Effector memory CD4-positive, alpha-beta T cell (primary cell): ENCODE results near the gene FAT1.
"Not testable (repeated sequence)": the region's sequence is repeated elsewhere in the genome, so short reads cannot be mapped to it uniquely, and the experiment has no call there.

Experiments
- DNase-seq, 3 donors: peaks; one replicate each; pipeline ENCODE4 v3.0.0-alpha.2; 2020
- H3K27ac ChIP-seq: 2 replicates; pipeline ENCODE4 v1.7.0; 2013; ENCODE audit warnings: mild to moderate bottlenecking, low read length, moderate library complexity; ENCODE audit not compliant: insufficient read depth, poor library complexity, severe bottlenecking
- H3K27me3 ChIP-seq: replicated peaks from 2 replicates; pipeline ENCODE4 v1.7.0; 2013; ENCODE audit warnings: mild to moderate bottlenecking, low read length; ENCODE audit not compliant: insufficient read depth, control insufficient read depth, poor library complexity, severe bottlenecking
- H3K36me3 ChIP-seq: 2 replicates; pipeline ENCODE4 v1.7.0; 2013; ENCODE audit warnings: mild to moderate bottlenecking, low read length, moderate library complexity; ENCODE audit not compliant: control insufficient read depth, insufficient read depth
- H3K4me1 ChIP-seq: 2 replicates; pipeline ENCODE4 v1.7.0; 2013; ENCODE audit warnings: low read length, mild to moderate bottlenecking; ENCODE audit not compliant: control insufficient read depth, insufficient read depth, poor library complexity, severe bottlenecking
- H3K4me3 ChIP-seq: 2 replicates; pipeline ENCODE4 v1.7.0; 2013; ENCODE audit warnings: low read length, low read depth, mild to moderate bottlenecking; ENCODE audit not compliant: insufficient read depth, poor library complexity, severe bottlenecking
- H3K9me3 ChIP-seq: 2 replicates; pipeline ENCODE4 v1.7.0; 2013; ENCODE audit warnings: mild to moderate bottlenecking, low read length, moderate library complexity; ENCODE audit not compliant: control insufficient read depth

Gene FAT1

DNA sequence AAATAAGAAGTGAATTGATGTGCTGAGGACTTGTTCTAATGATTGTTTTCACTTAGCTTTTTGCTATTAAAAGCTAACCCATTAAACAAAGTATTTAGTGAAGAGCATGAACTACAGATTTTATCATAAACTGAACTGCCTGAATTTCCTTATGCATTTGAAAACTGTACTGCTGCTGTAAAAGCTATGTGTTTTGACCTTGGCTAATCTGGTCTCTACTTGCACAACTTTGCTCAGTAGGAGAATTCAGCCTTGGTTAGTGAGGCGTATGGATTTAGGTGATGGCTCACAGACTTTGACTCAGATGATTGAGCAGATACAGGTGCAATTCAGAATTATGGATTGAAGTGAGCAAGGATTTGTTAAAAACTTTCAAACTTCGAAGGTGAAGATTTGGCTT, 38.7 kb upstream of the FAT1 start:
- no peaks in the 10 kb centered on the region for H3K36me3 ChIP-seq
- no peak for DNase-seq
- no peaks in the 10 kb centered on the region for H3K4me1 ChIP-seq
- no peak overlapping the region for H3K27ac ChIP-seq
- no peaks in the 10 kb centered on the region for H3K9me3 ChIP-seq
- no peak overlapping the region for H3K4me3 ChIP-seq
- H3K27me3 ChIP-seq: no peaks in the 10 kb centered on the region

- H3K4me1 ChIP-seq, DNase-seq, H3K27me3 ChIP-seq, H3K36me3 ChIP-seq, H3K27ac ChIP-seq, H3K9me3 ChIP-seq, H3K4me3 ChIP-seq: not testable (repeated sequence)
Measured at GRCh38 chr4:186761956-186762355, 38.3 kb upstream of the FAT1 start.

- Histone ChIP-seq H3K36me3 (no peaks in the 10 kb centered on the region), H3K27me3 (no peaks in the 10 kb centered on the region), H3K4me3 (no peak overlapping the region), H3K9me3 (no peaks in the 10 kb centered on the region), H3K4me1 (no peaks in the 10 kb centered on the region), H3K27ac (no peak overlapping the region)
- no peak for DNase-seq
Measured at GRCh38 chr4:186761393-186761792, 37.7 kb upstream of the FAT1 start.

- DNase-seq: no peak
- H3K27ac ChIP-seq: no peak overlapping the region
- H3K9me3 ChIP-seq: no peaks in the 10 kb centered on the region
- no peaks in the 10 kb centered on the region for H3K27me3 ChIP-seq
- H3K4me1 ChIP-seq: no peaks in the 10 kb centered on the region
- H3K4me3 ChIP-seq: no peak overlapping the region
- no peaks in the 10 kb centered on the region for H3K36me3 ChIP-seq
Measured at GRCh38 chr4:186760576-186760975, 36.9 kb upstream of the FAT1 start.

- no peak overlapping the region for H3K27ac ChIP-seq
- DNase-seq: no peak
- H3K36me3 ChIP-seq: no peaks in the 10 kb centered on the region
- H3K4me3 ChIP-seq: no peak overlapping the region
- H3K27me3 ChIP-seq: no peaks in the 10 kb centered on the region
- no peaks in the 10 kb centered on the region for H3K9me3 ChIP-seq
- H3K4me1 ChIP-seq: no peaks in the 10 kb centered on the region
Measured at GRCh38 chr4:186759990-186760389, 36.3 kb upstream of the FAT1 start.

DNA sequence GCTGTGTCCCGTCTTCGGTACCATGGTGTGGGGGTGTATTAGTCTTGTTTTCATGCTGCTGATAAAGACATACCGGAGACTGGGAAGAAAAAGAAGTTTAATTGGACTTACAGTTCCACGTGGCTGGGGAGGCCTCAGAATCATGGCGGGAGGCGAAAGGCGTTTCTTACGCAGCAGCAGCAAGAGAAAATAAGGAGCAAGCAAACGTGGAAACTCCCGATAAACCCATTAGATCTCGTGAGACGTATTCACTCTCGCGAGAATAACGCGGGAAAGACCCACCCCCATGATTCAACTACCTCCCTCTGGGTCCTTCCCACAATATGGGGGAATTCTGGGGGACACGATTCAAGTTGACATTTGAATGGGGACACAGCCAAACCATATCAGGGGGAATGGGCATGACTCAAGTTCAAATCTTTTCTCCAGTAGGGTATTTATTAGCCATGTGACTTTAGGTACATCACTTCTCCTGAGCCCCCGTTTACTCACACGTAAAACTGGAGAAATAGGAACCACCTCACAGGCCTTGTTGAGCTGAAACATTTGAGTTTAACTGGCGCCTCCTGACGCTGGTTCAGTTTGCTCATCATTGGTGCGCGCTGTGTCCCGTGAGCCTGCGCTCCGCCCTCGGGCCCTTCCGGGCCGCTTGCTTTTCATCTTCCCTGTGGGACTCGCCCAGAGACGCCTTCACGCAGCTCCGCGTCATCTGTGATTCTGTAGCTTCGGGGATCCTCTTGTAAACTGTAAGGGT, 35.5 kb upstream of the FAT1 start:
- no peak for DNase-seq
- H3K27me3 ChIP-seq: no peaks in the 10 kb centered on the region
- H3K4me3 ChIP-seq: no peak overlapping the region
- H3K4me1 ChIP-seq: no peaks in the 10 kb centered on the region
- no peak overlapping the region for H3K27ac ChIP-seq
- no peaks in the 10 kb centered on the region for H3K36me3 ChIP-seq
- no peaks in the 10 kb centered on the region for H3K9me3 ChIP-seq

- H3K4me3 ChIP-seq: no peak overlapping the region
- no peaks in the 10 kb centered on the region for H3K4me1 ChIP-seq
- no peaks in the 10 kb centered on the region for H3K9me3 ChIP-seq
- no peaks in the 10 kb centered on the region for H3K36me3 ChIP-seq
- no peak for DNase-seq
- no peak overlapping the region for H3K27ac ChIP-seq
- H3K27me3 ChIP-seq: no peaks in the 10 kb centered on the region
Measured at GRCh38 chr4:186757696-186758355, 34.2 kb upstream of the FAT1 start.

DNA sequence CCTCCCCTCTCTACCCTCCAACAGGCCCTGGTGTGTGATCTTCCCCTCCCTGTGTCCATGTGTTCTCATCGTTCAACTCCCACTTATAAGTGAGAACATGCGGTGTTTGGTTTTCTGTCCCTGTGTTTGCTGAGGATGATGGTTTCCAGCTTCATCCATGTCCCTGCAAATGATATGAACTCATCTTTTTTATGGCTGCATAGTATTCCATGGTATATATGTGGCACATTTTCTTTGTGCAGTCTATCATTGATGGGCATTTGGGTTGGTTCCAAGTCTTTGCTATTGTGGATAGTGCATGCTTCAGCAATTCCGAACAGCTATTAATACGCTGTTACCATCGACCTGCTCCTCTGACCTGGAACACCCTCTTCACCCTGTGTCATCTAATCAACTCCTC, 32.9 kb upstream of the FAT1 start:
- H3K4me1 ChIP-seq, DNase-seq, H3K4me3 ChIP-seq, H3K36me3 ChIP-seq, H3K27me3 ChIP-seq, H3K9me3 ChIP-seq, H3K27ac ChIP-seq: not testable (repeated sequence)

DNA sequence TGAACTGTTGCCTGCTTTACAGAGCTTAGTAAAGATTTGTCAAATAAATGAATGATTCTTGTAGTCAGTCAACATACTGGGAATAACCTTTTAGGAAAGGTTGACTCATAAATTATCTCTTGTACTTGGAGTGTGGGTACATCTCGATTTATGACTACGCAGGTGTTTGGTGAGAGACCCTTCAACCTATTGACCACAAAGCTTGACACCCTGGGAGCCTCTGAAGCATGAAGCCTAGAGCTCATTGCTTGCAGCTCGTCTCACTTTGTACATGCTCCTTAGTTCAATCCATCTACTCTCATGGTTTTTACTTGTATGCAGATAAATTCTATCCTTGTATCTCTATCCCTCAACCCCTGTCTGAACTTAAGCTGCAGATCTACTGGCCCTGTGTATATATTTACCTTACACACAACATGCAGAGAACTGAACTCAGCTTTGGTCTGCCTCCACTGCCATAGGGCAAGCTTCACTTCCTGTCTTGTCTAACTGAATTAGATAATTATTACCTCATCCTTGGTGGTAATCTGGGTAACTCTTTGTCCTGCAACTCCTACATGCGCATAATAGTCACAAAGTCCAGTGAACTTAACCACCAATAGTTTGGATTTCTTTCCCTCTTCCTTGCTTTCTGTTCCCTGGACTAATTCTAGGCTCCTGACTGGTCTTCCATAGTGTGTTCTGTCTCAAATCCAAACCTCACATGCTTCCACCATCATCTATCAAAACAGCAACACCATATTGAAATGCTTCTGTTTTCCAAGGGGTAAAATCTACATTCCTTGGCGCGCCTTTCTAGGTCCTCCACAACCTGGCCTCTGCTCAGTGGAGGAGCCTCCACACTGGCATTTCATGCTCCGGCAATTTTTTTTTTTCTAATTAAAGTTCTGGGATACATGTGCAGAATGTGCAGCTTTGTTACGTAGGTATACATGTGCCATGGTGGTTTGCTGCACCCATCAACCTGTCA, 32.2 kb upstream of the FAT1 start:
- no peak overlapping the region for H3K4me3 ChIP-seq
- DNase-seq: no peak
- no peaks in the 10 kb centered on the region for H3K4me1 ChIP-seq
- no peaks in the 10 kb centered on the region for H3K9me3 ChIP-seq
- no peaks in the 10 kb centered on the region for H3K27me3 ChIP-seq
- H3K27ac ChIP-seq: no peak overlapping the region
- no peaks in the 10 kb centered on the region for H3K36me3 ChIP-seq

- Histone ChIP-seq H3K4me1 (no peaks in the 10 kb centered on the region), H3K27me3 (no peaks in the 10 kb centered on the region), H3K27ac (no peak overlapping the region), H3K4me3 (no peak overlapping the region), H3K9me3 (no peaks in the 10 kb centered on the region), H3K36me3 (no peaks in the 10 kb centered on the region)
- DNase-seq: no peak
Measured at GRCh38 chr4:186754976-186755375, 31.3 kb upstream of the FAT1 start.
